ENCODE data around the gene PEMT.
"Not testable (repeated sequence)": the region's sequence is repeated elsewhere in the genome, so short reads cannot be mapped to it uniquely, and the experiment has no call there.

Gene PEMT

GRCh38 chr17:17466511-17466910 is 125.0 kb downstream of the PEMT start:
- TF ChIP-seq CTCF (IDR thresholded peaks at IDR 0.05; ENCODE audit: insufficient read depth, low read depth, low read length, missing control alignments): no peak
- DNase-seq (ENCODE audit: low read depth): no peak
- no peak overlapping the region for H3K4me3 ChIP-seq (ENCODE audit: low read depth, low read length)

- H3K4me3 ChIP-seq (ENCODE audit: low read depth, low read length); DNase-seq (ENCODE audit: low read depth): not testable (repeated sequence)
These were observed 125.6 kb downstream of the PEMT start for GRCh38 chr17:17465878-17466277.

- TF ChIP-seq CTCF (IDR thresholded peaks at IDR 0.05; ENCODE audit: insufficient read depth, low read depth, low read length, missing control alignments): no peak
- DNase-seq (ENCODE audit: low read depth): no peak
- H3K4me3 ChIP-seq (ENCODE audit: low read depth, low read length): no peak overlapping the region
These were observed 127.7 kb downstream of the PEMT start for GRCh38 chr17:17463821-17464220.

GRCh38 chr17:17462048-17462824 is 129.3 kb downstream of the PEMT start:
- no peak for DNase-seq (ENCODE audit: low read depth)
- H3K4me3 ChIP-seq (ENCODE audit: low read depth, low read length): no peak overlapping the region
- no peak for TF ChIP-seq CTCF (IDR thresholded peaks at IDR 0.05; ENCODE audit: insufficient read depth, low read depth, low read length, missing control alignments)

GRCh38 chr17:17460038-17460437 is 131.5 kb downstream of the PEMT start:
- no peak for DNase-seq (ENCODE audit: low read depth)
- TF ChIP-seq CTCF (IDR thresholded peaks at IDR 0.05; ENCODE audit: insufficient read depth, low read depth, low read length, missing control alignments): no peak
- H3K4me3 ChIP-seq (ENCODE audit: low read depth, low read length): no peak overlapping the region

GRCh38 chr17:17457680-17458079 is 133.8 kb downstream of the PEMT start:
- no peak overlapping the region for H3K4me3 ChIP-seq (ENCODE audit: low read depth, low read length)
- no peak for TF ChIP-seq CTCF (IDR thresholded peaks at IDR 0.05; ENCODE audit: insufficient read depth, low read depth, low read length, missing control alignments)
- no peak for DNase-seq (ENCODE audit: low read depth)

GRCh38 chr17:17456251-17456650 is 135.3 kb downstream of the PEMT start:
- DNase-seq (ENCODE audit: low read depth): no peak
- no peak for TF ChIP-seq CTCF (IDR thresholded peaks at IDR 0.05; ENCODE audit: insufficient read depth, low read depth, low read length, missing control alignments)
- no peak overlapping the region for H3K4me3 ChIP-seq (ENCODE audit: low read depth, low read length)

Data from GM12865 (cell line).